H1 (cell line): ENCODE results near the gene DOP1B. TPM values are rescaled to one million over a fixed set of nuclear protein-coding genes. Genes with fewer than 3 reads are reported as not detected.

ENCODE experiments used
- CTCF ChIA-PET: fragments of 300-600 bp; sonication (Branson Sonifier 250); formaldehyde crosslinking; loops from one replicate; lab custom pipeline; 2021; ENCODE audit not compliant: partially characterized antibody; lab: Charles Lee
- POLR2A ChIA-PET: fragments of 300-600 bp; sonication (Branson Sonifier 250); formaldehyde crosslinking; loops from one replicate; lab custom pipeline; 2021; ENCODE audit warnings: inconsistent platforms; ENCODE audit not compliant: partially characterized antibody; lab: Charles Lee
- DNase-seq, 2 experiments: peaks; one replicate each; pipeline versions ENCODE4 v3.0.0 to v3.0.0-alpha.2; 2010 to 2022; ENCODE audit warnings: low spot score in 2 of 2, low read depth in 1 of 2, mixed read lengths in 1 of 2
- FAIRE-seq: peaks from 2 replicates; lab custom pipeline; 2011; peaks lifted over from hg19 to GRCh38; lab: Jason Lieb, UNC
- H2AFZ ChIP-seq: 2 replicates; pipeline ENCODE4 v1.8.1; 2012; ENCODE audit warnings: low read length, inconsistent platforms
- H2AK5ac ChIP-seq: 2 replicates; pipeline ENCODE4 v1.6.1; 2013; ENCODE audit warnings: low read depth, low read length
- H2BK120ac ChIP-seq: replicated peaks from 2 replicates; pipeline ENCODE3; 2013; ENCODE audit warnings: low read depth, low read length, inconsistent platforms
- H2BK12ac ChIP-seq: 2 replicates; pipeline ENCODE4 v1.6.1; 2013; ENCODE audit warnings: low read depth, low read length
- H2BK15ac ChIP-seq: 2 replicates; pipeline ENCODE4 v1.6.1; 2013; ENCODE audit warnings: low read length
- H2BK20ac ChIP-seq: 2 replicates; pipeline ENCODE4 v1.6.1; 2013; ENCODE audit warnings: low read length
- H2BK5ac ChIP-seq: 2 replicates; pipeline ENCODE4 v1.6.1; 2013; ENCODE audit warnings: low read depth, low read length
- H3K14ac ChIP-seq: 2 replicates; pipeline ENCODE4 v1.6.1; 2013; ENCODE audit warnings: inconsistent platforms; ENCODE audit not compliant: insufficient read length
- H3K18ac ChIP-seq: 2 replicates; pipeline ENCODE4 v1.6.1; 2013; ENCODE audit warnings: low read length; ENCODE audit errors: extremely low read depth
- H3K23ac ChIP-seq: 2 replicates; pipeline ENCODE4 v1.6.1; 2013; ENCODE audit warnings: inconsistent platforms; ENCODE audit not compliant: insufficient read length
- H3K23me2 ChIP-seq: 2 replicates; pipeline ENCODE4 v1.6.1; 2013; ENCODE audit warnings: low read depth, low read length
- H3K27ac ChIP-seq: 2 replicates; pipeline ENCODE4 v1.6.1; 2011; ENCODE audit warnings: low read depth, low read length, inconsistent platforms
- H3K27me3 ChIP-seq, 4 experiments: replicated peaks in 1 of 4; 1 replicate in 1 of 4; 2 replicates in 3 of 4; pipeline versions ENCODE4 v1.6.1 to v1.8.1; 2011 to 2013; ENCODE audit warnings: low read length in 3 of 4, mild to moderate bottlenecking in 3 of 4, inconsistent platforms in 2 of 4, mixed read lengths in 2 of 4, moderate library complexity in 1 of 4; ENCODE audit not compliant: control insufficient read depth in 3 of 4, insufficient read depth in 3 of 4; ENCODE audit errors: extremely low read depth in 1 of 4
- H3K36me3 ChIP-seq, 4 experiments: 2 replicates each; pipeline versions ENCODE4 v1.6.1 to v1.8.1; 2011 to 2013; ENCODE audit warnings: mild to moderate bottlenecking in 4 of 4, low read length in 3 of 4, moderate library complexity in 2 of 4, control low read depth in 1 of 4, inconsistent platforms in 1 of 4; ENCODE audit not compliant: insufficient read depth in 4 of 4, control insufficient read depth in 2 of 4
- H3K4ac ChIP-seq: replicated peaks from 2 replicates; pipeline ENCODE3; 2013; ENCODE audit warnings: low read length, low read depth, mixed read lengths, inconsistent platforms; ENCODE audit not compliant: insufficient read length
- H3K4me1 ChIP-seq, 4 experiments: replicated peaks in 1 of 4; 1 replicate in 1 of 4; 2 replicates in 3 of 4; pipeline versions ENCODE4 v1.6.1 to v1.8.1; 2011 to 2013; ENCODE audit warnings: low read length in 3 of 4, inconsistent platforms in 2 of 4, mixed read lengths in 1 of 4; ENCODE audit not compliant: insufficient read depth in 4 of 4, control insufficient read depth in 3 of 4
- H3K4me2 ChIP-seq, 2 experiments: 2 replicates each; pipeline versions ENCODE4 v1.6.1 to v1.8.1; 2011 to 2013; ENCODE audit warnings: low read depth in 2 of 2, low read length in 2 of 2, control low read depth in 1 of 2, inconsistent platforms in 1 of 2, mild to moderate bottlenecking in 1 of 2; ENCODE audit not compliant: insufficient read depth in 1 of 2
- H3K4me3 ChIP-seq, 4 experiments: fragments of 200-600, 300-600 bp in 1 of 4; sonication (generic), shearing (Covaris generic), sonication (Bioruptor Twin) in 1 of 4; 2 replicates each; pipeline versions ENCODE4 v1.5.1 to v1.8.1; 2011 to 2016; ENCODE audit warnings: low read length in 4 of 4, low read depth in 3 of 4, control low read depth in 2 of 4, inconsistent platforms in 2 of 4, mild to moderate bottlenecking in 2 of 4, mixed read lengths in 1 of 4, moderate library complexity in 1 of 4; ENCODE audit not compliant: insufficient read depth in 2 of 4; ENCODE audit errors: extremely low read depth in 1 of 4
- H3K56ac ChIP-seq: replicated peaks from 2 replicates; pipeline ENCODE3; 2013; ENCODE audit warnings: low read depth, mild to moderate bottlenecking, mixed read lengths, low read length, inconsistent platforms; ENCODE audit not compliant: insufficient read length
- H3K79me1 ChIP-seq: 2 replicates; pipeline ENCODE4 v1.6.1; 2013; ENCODE audit warnings: low read depth, low read length, control low read depth
- H3K79me2 ChIP-seq, 2 experiments: 2 replicates each; pipeline versions ENCODE4 v1.6.1 to v1.8.1; 2012 to 2013; ENCODE audit warnings: low read length in 2 of 2, mild to moderate bottlenecking in 2 of 2, inconsistent platforms in 1 of 2; ENCODE audit not compliant: insufficient read depth in 2 of 2, control insufficient read depth in 1 of 2
- H3K9ac ChIP-seq, 4 experiments: replicated peaks in 1 of 4; 1 replicate in 1 of 4; 2 replicates in 3 of 4; pipeline versions ENCODE4 v1.6.1 to v1.8.1; 2011 to 2013; ENCODE audit warnings: low read depth in 3 of 4, low read length in 3 of 4, control low read depth in 2 of 4, mild to moderate bottlenecking in 2 of 4, moderate library complexity in 2 of 4, inconsistent platforms in 1 of 4; ENCODE audit errors: extremely low read depth in 1 of 4
- H3K9me3 ChIP-seq, 2 experiments: 2 replicates each; pipeline versions ENCODE4 v1.6.1 to v1.8.1; 2012 to 2013; ENCODE audit warnings: mild to moderate bottlenecking in 2 of 2, moderate library complexity in 2 of 2, control low read depth in 1 of 2, inconsistent platforms in 1 of 2, low read depth in 1 of 2, low read length in 1 of 2, mixed read lengths in 1 of 2; ENCODE audit not compliant: insufficient read depth in 2 of 2
- H4K20me1 ChIP-seq, 2 experiments: replicated peaks in 1 of 2; 2 replicates each; pipeline versions ENCODE3 to v1.8.1; 2011 to 2013; ENCODE audit warnings: inconsistent platforms in 2 of 2, low read length in 2 of 2, mild to moderate bottlenecking in 1 of 2; ENCODE audit not compliant: insufficient read depth in 2 of 2, control insufficient read depth in 1 of 2
- H4K5ac ChIP-seq: 2 replicates; pipeline ENCODE4 v1.6.1; 2013; ENCODE audit warnings: low read length, low read depth, mixed read lengths, inconsistent platforms; ENCODE audit not compliant: insufficient read length
- H4K8ac ChIP-seq: 2 replicates; pipeline ENCODE4 v1.8.0; 2013; ENCODE audit warnings: mild to moderate bottlenecking, moderate library complexity, low read length, inconsistent platforms; ENCODE audit not compliant: insufficient read depth; ENCODE audit errors: extremely low read depth
- H4K91ac ChIP-seq: replicated peaks from 2 replicates; pipeline ENCODE3; 2013; ENCODE audit warnings: low read length, mixed read lengths, inconsistent platforms; ENCODE audit not compliant: insufficient read length
- CEBPB ChIP-seq: IDR thresholded peaks from 2 replicates; pipeline ENCODE4 v1.6.1; 2012; ENCODE audit warnings: low read depth, low read length
- CREB1 ChIP-seq: IDR thresholded peaks from 2 replicates; pipeline ENCODE4 v1.6.1; 2012; ENCODE audit warnings: inconsistent platforms
- WGBS, 2 experiments: shearing (Covaris generic) in 1 of 2; methylation state at CpG; one replicate each; pipeline versions ENCODE4 v1.1.6 to v1.1.7; 2013 to 2015; ENCODE audit warnings: low lambda C conversion rate in 2 of 2, mixed read lengths in 2 of 2, inconsistent platforms in 1 of 2, low coverage in 1 of 2, missing lambda C conversion rate in 1 of 2; ENCODE audit not compliant: insufficient replicate concordance in 2 of 2, insufficient coverage in 1 of 2, insufficient read length in 1 of 2; ENCODE audit errors: extremely low coverage in 1 of 2, missing lambda C conversion rate in 1 of 2; 5-methylcytosine and 5-hydroxymethylcytosine counted together
- polyA plus RNA-seq, 7 experiments: library from polyadenylated mRNA; depleted of rRNA in 3 of 7; stranded (reverse) in 5 of 7; unstranded in 2 of 7; fragments of >200 nt in 5 of 7; fragments of 200-250 nt in 2 of 7; gene quantifications; 1 replicate in 5 of 7; 2 replicates in 1 of 7; 4 replicates in 1 of 7; pipeline versions ENCODE4 v1.2.1 to v1.2.3, GENCODE V29; 2011 to 2013; ENCODE audit warnings: missing spikeins in 2 of 7, mixed read lengths in 2 of 7
- total RNA-seq: library from RNA; stranded (reverse); fragmentation: NEBNext Ultra II Directional; extraction: Animal tissue kit (Norgen Biotek cat#: 25700); gene quantifications from 2 replicates; pipeline ENCODE4 v1.2.1, GENCODE V29; 2021

The DOP1B gene
- total and polyA plus RNA-seq, 2 of the 8 experiments (the other 6 are each of a cell fraction or from before 2014, with no cell fraction given) = 2.8 to 9.9 TPM

DNA sequence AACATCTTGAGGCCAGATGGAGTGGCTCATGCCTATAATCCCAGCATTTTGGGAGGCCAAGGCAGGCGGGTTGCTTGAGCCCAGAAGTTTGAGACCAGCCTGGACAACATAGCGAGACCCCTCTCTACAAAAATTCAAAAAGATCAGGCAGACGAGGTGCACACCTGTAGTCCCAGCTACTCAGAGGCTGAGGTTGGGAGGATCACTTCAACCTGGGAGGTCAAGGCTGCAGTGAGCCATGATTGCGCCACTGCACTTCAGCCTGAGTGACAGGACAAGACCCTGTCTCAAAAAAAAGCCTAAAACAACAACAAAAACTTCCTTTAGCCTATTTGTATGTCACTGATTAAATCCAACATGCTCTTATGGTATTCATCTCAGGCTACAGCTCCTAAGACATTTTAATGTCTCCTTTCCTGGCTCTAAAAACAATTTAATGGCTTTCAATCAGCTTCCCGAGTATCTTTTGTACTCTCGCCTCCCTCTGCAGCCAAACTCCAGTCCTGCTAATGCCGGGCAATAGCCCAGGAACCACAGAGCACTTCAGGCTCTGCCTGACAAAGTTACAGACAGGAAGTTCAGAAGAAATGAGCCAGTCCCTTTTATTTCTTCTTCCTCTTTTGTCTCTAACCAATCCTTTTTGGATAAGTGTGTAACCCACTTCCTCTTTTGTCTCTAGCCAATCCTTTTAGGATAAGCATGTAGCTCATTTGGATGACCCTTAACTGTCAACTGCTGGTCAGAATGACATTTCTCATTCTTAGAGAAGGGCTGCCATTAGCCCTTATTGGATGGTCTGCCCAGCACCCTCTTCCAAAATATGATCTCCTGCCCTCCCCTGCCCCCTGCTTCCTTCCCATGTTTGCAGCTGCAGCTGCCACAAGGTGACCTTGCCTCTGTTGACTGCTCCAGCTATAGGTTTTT lies 6.6 kb upstream of the DOP1B start:
- Histone ChIP-seq H2BK15ac (no peak overlapping the region), H3K9me3 (no peaks in the 10 kb centered on the region), H3K23ac (no peak overlapping the region), H3K27me3 (peaks cover 0 to 6% (median 2%) of the 10 kb centered on the region in 4 experiments; a peak in 4 of 7 replicates), H3K18ac (no peak overlapping the region), H3K14ac (no peak overlapping the region), H4K5ac (no peak overlapping the region), H4K91ac (no peak overlapping the region), H3K79me1 (no peaks in the 10 kb centered on the region), H4K20me1 (no peaks in the 10 kb centered on the region), H2AK5ac (no peak overlapping the region), H3K23me2 (no peaks in the 10 kb centered on the region), H2BK5ac (no peak overlapping the region; the same call in 1 of the 2 replicates), H3K9ac (no peak overlapping the region; a peak in 1 of 7 replicates), H2AFZ (no peak overlapping the region), H3K4ac (no peak overlapping the region), H3K27ac (no peak overlapping the region), H3K56ac (no peak overlapping the region), H3K4me3 (no peak overlapping the region), H2BK120ac (no peak overlapping the region), H3K36me3 (no peaks in the 10 kb centered on the region), H2BK12ac (no peak overlapping the region), H3K4me2 (no peak overlapping the region), H4K8ac (no peak overlapping the region; the same call in 1 of the 2 replicates), H3K79me2 (no peaks in the 10 kb centered on the region), H2BK20ac (no peak overlapping the region), H3K4me1 (no peaks in the 10 kb centered on the region)
- FAIRE-seq (no peak), DNase-seq (no peak)
- WGBS, 2 experiments = 83% methylated on average over 7 of the region's 7 CpGs; no CpG with 5 or more reads in 1 of the 2 experiments
- TF ChIP-seq CEBPB (peak; percentile 49; the same call in 1 of the 2 replicates), CREB1 (no peak)
- POLR2A ChIA-PET = interaction anchor here (0.8 to 1.4 kb wide), 2 partner anchors 33 to 60 kb away, joined by 3 read pairs; no protein-coding TSS in a partner anchor
- CTCF ChIA-PET = interaction anchor here (0.7 to 7.6 kb wide), 8 partner anchors 9 to 211 kb away, joined by 3 to 107 read pairs (median 7); no protein-coding TSS in a partner anchor
